ENCODE results near the gene SLC26A1. TPM values are rescaled to one million over a fixed set of nuclear protein-coding genes. Genes with fewer than 3 reads are reported as not detected.

The SLC26A1 gene
- total RNA-seq, 2 donors from 2014 or later, result 1.6 TPM

DNA sequence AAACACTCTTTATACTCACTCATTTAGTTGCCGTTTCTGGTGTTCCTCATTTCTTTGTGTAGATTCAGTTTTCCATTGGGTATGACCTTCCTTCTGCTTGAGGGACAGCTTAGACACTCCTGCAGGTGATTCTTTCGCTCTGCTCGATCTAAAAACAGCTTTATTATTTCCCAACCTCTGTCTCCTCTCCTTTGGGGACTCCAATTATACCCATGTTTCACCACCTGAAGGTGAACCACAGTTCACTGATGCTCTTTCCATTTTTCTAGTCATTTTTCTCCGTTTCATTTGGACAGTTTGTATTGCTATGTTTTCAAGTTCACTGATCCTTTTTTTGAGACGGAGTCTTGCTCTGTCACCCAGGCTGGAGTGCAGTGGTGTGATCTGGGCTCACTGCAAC, 13.7 kb upstream of the SLC26A1 start:
- intact Hi-C loops (cut with DNase I), result no loop called here
- no peak for ATAC-seq
- DNase-seq, result no peak
- Histone ChIP-seq H3K4me3 (no peak overlapping the region), H3K9me3 (no peaks in the 10 kb centered on the region), H3K27ac (no peak overlapping the region), H3K36me3 (replicated peaks in 1 of 2; ENCODE audit: insufficient read depth in 1 of 2, low read depth in 2 of 2) (no peaks in the 10 kb centered on the region), H3K27me3 (peaks cover 0 to 11% of the 10 kb centered on the region in 2 donors), H3K4me1 (peaks cover 37% of the 10 kb centered on the region)
- WGBS, 2 donors, result 86 to 87% methylated on average over 5 of the region's 5 CpGs
- no peak for TF ChIP-seq POLR2A (IDR thresholded peaks at IDR 0.05)
- TF ChIP-seq, protein P1, sequence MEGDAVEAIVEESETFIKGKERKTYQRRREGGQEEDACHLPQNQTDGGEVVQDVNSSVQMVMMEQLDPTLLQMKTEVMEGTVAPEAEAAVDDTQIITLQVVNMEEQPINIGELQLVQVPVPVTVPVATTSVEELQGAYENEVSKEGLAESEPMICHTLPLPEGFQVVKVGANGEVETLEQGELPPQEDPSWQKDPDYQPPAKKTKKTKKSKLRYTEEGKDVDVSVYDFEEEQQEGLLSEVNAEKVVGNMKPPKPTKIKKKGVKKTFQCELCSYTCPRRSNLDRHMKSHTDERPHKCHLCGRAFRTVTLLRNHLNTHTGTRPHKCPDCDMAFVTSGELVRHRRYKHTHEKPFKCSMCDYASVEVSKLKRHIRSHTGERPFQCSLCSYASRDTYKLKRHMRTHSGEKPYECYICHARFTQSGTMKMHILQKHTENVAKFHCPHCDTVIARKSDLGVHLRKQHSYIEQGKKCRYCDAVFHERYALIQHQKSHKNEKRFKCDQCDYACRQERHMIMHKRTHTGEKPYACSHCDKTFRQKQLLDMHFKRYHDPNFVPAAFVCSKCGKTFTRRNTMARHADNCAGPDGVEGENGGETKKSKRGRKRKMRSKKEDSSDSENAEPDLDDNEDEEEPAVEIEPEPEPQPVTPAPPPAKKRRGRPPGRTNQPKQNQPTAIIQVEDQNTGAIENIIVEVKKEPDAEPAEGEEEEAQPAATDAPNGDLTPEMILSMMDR (IDR thresholded peaks at IDR 0.05), result no peak

DNA sequence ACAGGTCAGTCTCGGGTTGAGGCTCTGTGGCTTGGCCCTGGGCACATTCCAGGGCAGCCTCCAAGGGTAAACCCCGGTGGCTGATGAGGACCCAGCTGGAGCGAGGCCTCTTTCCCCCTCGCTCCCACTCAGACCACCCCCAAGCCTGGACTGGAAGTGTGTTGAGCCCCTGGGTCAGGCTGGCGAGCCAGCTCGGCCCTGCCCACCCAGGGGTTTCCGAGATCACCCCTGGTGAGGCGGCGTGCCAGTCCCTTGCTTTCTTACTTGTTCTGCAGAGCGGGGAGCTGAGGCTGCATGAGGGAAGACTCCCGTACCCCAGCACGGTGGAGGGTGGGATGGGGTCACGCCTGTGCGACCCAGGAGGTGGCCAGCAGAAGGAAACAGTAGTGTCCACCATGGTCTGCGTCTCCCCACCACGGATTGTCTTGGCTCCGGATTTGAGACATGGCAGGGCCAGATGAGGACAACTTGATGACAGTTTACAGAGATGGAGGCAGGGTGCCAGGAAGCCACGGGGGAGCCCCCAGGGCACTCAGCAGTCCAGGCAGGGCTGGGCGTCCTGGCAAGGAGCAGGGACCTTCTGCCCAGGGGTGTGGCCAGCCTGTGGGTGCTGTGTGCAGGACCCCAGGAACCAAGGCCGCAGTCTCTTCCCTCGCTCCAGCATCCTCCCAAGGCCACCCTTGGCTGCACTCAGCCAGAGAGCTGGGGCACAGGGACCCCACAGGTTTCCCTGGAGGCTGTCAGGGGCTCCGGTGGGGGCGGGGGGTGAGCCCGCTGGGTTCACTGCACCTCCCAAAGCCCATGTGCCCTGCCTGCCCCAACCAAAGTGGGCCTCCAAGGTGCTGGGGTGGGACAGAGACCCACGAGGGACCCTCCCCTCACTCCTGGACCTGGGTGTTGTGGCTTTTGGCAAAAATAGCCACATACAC, 11.6 kb upstream of the SLC26A1 start:
- Histone ChIP-seq H3K36me3 (replicated peaks in 1 of 2; ENCODE audit: insufficient read depth in 1 of 2, low read depth in 2 of 2) (no peaks in the 10 kb centered on the region), H3K4me3 (no peak overlapping the region), H3K4me1 (peaks cover 27% of the 10 kb centered on the region), H3K27ac (no peak overlapping the region), H3K27me3 (peaks cover 0 to 26% of the 10 kb centered on the region in 2 donors), H3K9me3 (no peaks in the 10 kb centered on the region)
- no peak for DNase-seq
- WGBS, 2 donors, result 78 to 81% methylated on average over 18 to 24 of the region's 25 CpGs
- no peak for ATAC-seq
- TF ChIP-seq, protein P1 (IDR thresholded peaks at IDR 0.05), result no peak
- TF ChIP-seq POLR2A (IDR thresholded peaks at IDR 0.05), result no peak
- intact Hi-C loops (cut with DNase I), result no loop called here

DNA sequence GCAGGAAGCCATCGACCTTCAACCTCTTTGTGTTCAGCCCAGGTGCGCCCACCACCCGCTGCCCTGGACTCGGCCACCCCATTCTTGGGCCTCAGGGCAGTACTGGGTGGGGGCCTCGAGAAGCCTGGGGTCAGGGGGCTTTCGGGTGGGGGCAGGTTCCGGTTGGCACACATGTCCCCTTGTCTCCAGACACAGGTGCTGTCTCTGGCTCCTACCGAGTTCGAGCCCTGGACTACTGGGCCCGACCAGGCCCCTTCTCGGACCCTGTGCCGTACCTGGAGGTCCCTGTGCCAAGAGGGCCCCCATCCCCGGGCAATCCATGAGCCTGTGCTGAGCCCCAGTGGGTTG, 10.8 kb upstream of the SLC26A1 start:
- intact Hi-C loops (cut with DNase I), result no loop called here
- TF ChIP-seq, protein P1 (IDR thresholded peaks at IDR 0.05), result no peak
- no peak for TF ChIP-seq POLR2A (IDR thresholded peaks at IDR 0.05)
- WGBS, 2 donors, result 73 to 79% methylated on average over 4 to 12 of the region's 13 CpGs
- ATAC-seq (no peak), DNase-seq (no peak)
- Histone ChIP-seq H3K27ac (no peak overlapping the region), H3K9me3 (no peaks in the 10 kb centered on the region), H3K27me3 (peaks cover 0 to 26% of the 10 kb centered on the region in 2 donors), H3K4me3 (no peak overlapping the region), H3K4me1 (peaks cover 24% of the 10 kb centered on the region), H3K36me3 (replicated peaks in 1 of 2; ENCODE audit: insufficient read depth in 1 of 2, low read depth in 2 of 2) (no peaks in the 10 kb centered on the region)

DNA sequence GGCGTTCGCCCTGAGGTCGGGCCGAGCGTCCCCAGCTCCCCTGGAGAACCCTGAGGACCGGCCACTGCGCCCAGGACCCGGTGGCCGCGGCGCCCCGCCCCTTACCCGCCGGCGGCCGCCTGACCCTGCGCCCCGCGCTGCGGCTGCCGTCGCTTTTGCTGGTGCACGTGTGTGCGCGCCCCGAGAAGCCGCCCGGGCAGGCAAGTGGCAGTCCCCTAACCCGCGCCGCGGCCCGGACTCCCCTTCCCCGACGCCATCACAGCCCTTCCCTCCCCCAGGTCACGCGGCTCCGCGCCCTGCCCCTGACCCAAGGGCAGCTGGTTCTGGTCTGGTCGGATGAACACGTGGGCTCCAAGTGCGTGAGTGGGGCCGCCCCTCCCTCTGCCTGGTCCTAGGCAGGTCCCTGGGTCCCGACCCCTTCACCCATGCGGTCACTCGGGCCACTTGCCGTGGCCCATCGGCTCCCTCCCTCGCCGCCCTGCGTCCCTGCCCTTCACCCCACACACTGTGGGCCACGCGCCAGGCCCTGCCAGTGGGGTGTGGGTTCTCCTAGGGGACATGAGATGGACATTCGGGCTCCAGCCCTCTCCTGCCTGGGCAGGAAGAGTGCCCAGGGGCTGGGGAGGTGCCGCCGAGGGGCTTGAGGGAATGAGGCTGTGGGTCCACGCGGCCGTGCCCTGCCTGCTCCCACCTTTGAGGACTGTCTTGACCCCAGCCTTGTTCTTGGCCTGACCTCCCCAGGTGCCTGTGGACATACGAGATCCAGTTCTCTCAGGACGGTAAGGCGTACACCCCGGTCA, 10.3 kb upstream of the SLC26A1 start:
- DNase-seq, result no peak
- Histone ChIP-seq H3K36me3 (replicated peaks in 1 of 2; ENCODE audit: insufficient read depth in 1 of 2, low read depth in 2 of 2) (no peaks in the 10 kb centered on the region), H3K4me3 (no peak overlapping the region), H3K27ac (no peak overlapping the region), H3K27me3 (peaks cover 0 to 26% of the 10 kb centered on the region in 2 donors), H3K9me3 (no peaks in the 10 kb centered on the region), H3K4me1 (peaks cover 20% of the 10 kb centered on the region)
- WGBS, 2 donors, result 30 to 80% methylated on average over 8 to 59 of the region's 63 CpGs
- TF ChIP-seq, protein P1 (IDR thresholded peaks at IDR 0.05), result no peak
- TF ChIP-seq POLR2A (IDR thresholded peaks at IDR 0.05), result no peak
- intact Hi-C loops (cut with DNase I), result no loop called here
- no peak for ATAC-seq

Data from body of pancreas (tissue), 4 donors.